HTR-8/SVneo (cell line): ENCODE measurements around the gene FGGY.
"Not testable (repeated sequence)": the region's sequence is repeated elsewhere in the genome, so short reads cannot be mapped to it uniquely, and the experiment has no call there.

Experiments
- DNase-seq: peaks from one replicate; pipeline ENCODE4 v3.0.0; 2011; ENCODE audit warnings: low spot score, mixed read lengths; ENCODE audit not compliant: insufficient read length
- FAIRE-seq: peaks from 2 replicates; lab custom pipeline; 2011; peaks lifted over from hg19 to GRCh38; lab: Jason Lieb, UNC

The FGGY gene

GRCh38 chr1:59653142-59653958, 356.5 kb downstream of the FGGY start:
- DNase-seq, FAIRE-seq: not testable (repeated sequence)

GRCh38 chr1:59653968-59654367, 357.1 kb downstream of the FGGY start:
- no peak for DNase-seq
- no peak for FAIRE-seq

- DNase-seq (no peak), FAIRE-seq (no peak)
Measured at GRCh38 chr1:59657873-59658465, 361.1 kb downstream of the FGGY start.

- DNase-seq, result no peak
Measured at GRCh38 chr1:59664166-59664565, 367.3 kb downstream of the FGGY start.

GRCh38 chr1:59666106-59666505, 369.2 kb downstream of the FGGY start:
- FAIRE-seq (no peak), DNase-seq (no peak)

More at GRCh38 chr1:59664166-59664565, 367.3 kb downstream of the FGGY start:
- FAIRE-seq, result no peak

- no peak for FAIRE-seq
- DNase-seq, result no peak
Measured at GRCh38 chr1:59667020-59667419, 370.1 kb downstream of the FGGY start.

GRCh38 chr1:59669752-59670312, 372.9 kb downstream of the FGGY start:
- FAIRE-seq, result no peak
- peak; percentile 22 for DNase-seq

- no peak for FAIRE-seq
- no peak for DNase-seq
Measured at GRCh38 chr1:59670662-59671061, 373.8 kb downstream of the FGGY start.

GRCh38 chr1:59671066-59671952, 374.4 kb downstream of the FGGY start:
- DNase-seq, result no peak
- FAIRE-seq, result no peak

GRCh38 chr1:59671953-59672305, 375.0 kb downstream of the FGGY start:
- DNase-seq, result no peak
- no peak for FAIRE-seq

- FAIRE-seq, result no peak
Measured at GRCh38 chr1:59672851-59673572, 376.1 kb downstream of the FGGY start.

GRCh38 chr1:59673573-59674450, 376.9 kb downstream of the FGGY start:
- DNase-seq (no peak), FAIRE-seq (no peak)

More at GRCh38 chr1:59672851-59673572, 376.1 kb downstream of the FGGY start:
- peak; percentile 41 for DNase-seq

GRCh38 chr1:59674595-59674994, 377.7 kb downstream of the FGGY start:
- DNase-seq, result no peak
- FAIRE-seq, result no peak

GRCh38 chr1:59675936-59676335, 379.0 kb downstream of the FGGY start:
- FAIRE-seq (no peak), DNase-seq (no peak)

- no peak for DNase-seq
- no peak for FAIRE-seq
Measured at GRCh38 chr1:59678040-59678439, 381.1 kb downstream of the FGGY start.

GRCh38 chr1:59678493-59679228, 381.8 kb downstream of the FGGY start:
- DNase-seq (peak; percentile 77), FAIRE-seq (peak; percentile 98)

- FAIRE-seq (no peak), DNase-seq (no peak)
Measured at GRCh38 chr1:59680044-59680443, 383.1 kb downstream of the FGGY start.

- no peak for FAIRE-seq
Measured at GRCh38 chr1:59682396-59683080, 385.6 kb downstream of the FGGY start.

More at GRCh38 chr1:59682396-59683080, 385.6 kb downstream of the FGGY start:
- no peak for DNase-seq
